H1 (cell line): ENCODE data around the gene SLFN14. TPM values are rescaled to one million over a fixed set of nuclear protein-coding genes. Genes with fewer than 3 reads are reported as not detected.

ENCODE experiments used
- CTCF ChIA-PET: fragments of 300-600 bp; sonication (Branson Sonifier 250); formaldehyde crosslinking; loops from one replicate; lab custom pipeline; 2021; ENCODE audit not compliant: partially characterized antibody; lab: Charles Lee
- POLR2A ChIA-PET: fragments of 300-600 bp; sonication (Branson Sonifier 250); formaldehyde crosslinking; loops from one replicate; lab custom pipeline; 2021; ENCODE audit warnings: inconsistent platforms; ENCODE audit not compliant: partially characterized antibody; lab: Charles Lee
- DNase-seq, 2 experiments: peaks; one replicate each; pipeline versions ENCODE4 v3.0.0 to v3.0.0-alpha.2; 2010 to 2022; ENCODE audit warnings: low spot score in 2 of 2, low read depth in 1 of 2, mixed read lengths in 1 of 2
- FAIRE-seq: peaks from 2 replicates; lab custom pipeline; 2011; peaks lifted over from hg19 to GRCh38; lab: Jason Lieb, UNC
- H2AFZ ChIP-seq: 2 replicates; pipeline ENCODE4 v1.8.1; 2012; ENCODE audit warnings: low read length, inconsistent platforms
- H2AK5ac ChIP-seq: 2 replicates; pipeline ENCODE4 v1.6.1; 2013; ENCODE audit warnings: low read depth, low read length
- H2BK120ac ChIP-seq: replicated peaks from 2 replicates; pipeline ENCODE3; 2013; ENCODE audit warnings: low read depth, low read length, inconsistent platforms
- H2BK12ac ChIP-seq: 2 replicates; pipeline ENCODE4 v1.6.1; 2013; ENCODE audit warnings: low read depth, low read length
- H2BK15ac ChIP-seq: 2 replicates; pipeline ENCODE4 v1.6.1; 2013; ENCODE audit warnings: low read length
- H2BK20ac ChIP-seq: 2 replicates; pipeline ENCODE4 v1.6.1; 2013; ENCODE audit warnings: low read length
- H2BK5ac ChIP-seq: 2 replicates; pipeline ENCODE4 v1.6.1; 2013; ENCODE audit warnings: low read depth, low read length
- H3K14ac ChIP-seq: 2 replicates; pipeline ENCODE4 v1.6.1; 2013; ENCODE audit warnings: inconsistent platforms; ENCODE audit not compliant: insufficient read length
- H3K18ac ChIP-seq: 2 replicates; pipeline ENCODE4 v1.6.1; 2013; ENCODE audit warnings: low read length; ENCODE audit errors: extremely low read depth
- H3K23ac ChIP-seq: 2 replicates; pipeline ENCODE4 v1.6.1; 2013; ENCODE audit warnings: inconsistent platforms; ENCODE audit not compliant: insufficient read length
- H3K23me2 ChIP-seq: 2 replicates; pipeline ENCODE4 v1.6.1; 2013; ENCODE audit warnings: low read depth, low read length
- H3K27ac ChIP-seq: 2 replicates; pipeline ENCODE4 v1.6.1; 2011; ENCODE audit warnings: low read depth, low read length, inconsistent platforms
- H3K27me3 ChIP-seq, 4 experiments: replicated peaks in 1 of 4; 1 replicate in 1 of 4; 2 replicates in 3 of 4; pipeline versions ENCODE4 v1.6.1 to v1.8.1; 2011 to 2013; ENCODE audit warnings: low read length in 3 of 4, mild to moderate bottlenecking in 3 of 4, inconsistent platforms in 2 of 4, mixed read lengths in 2 of 4, moderate library complexity in 1 of 4; ENCODE audit not compliant: control insufficient read depth in 3 of 4, insufficient read depth in 3 of 4; ENCODE audit errors: extremely low read depth in 1 of 4
- H3K36me3 ChIP-seq, 4 experiments: 2 replicates each; pipeline versions ENCODE4 v1.6.1 to v1.8.1; 2011 to 2013; ENCODE audit warnings: mild to moderate bottlenecking in 4 of 4, low read length in 3 of 4, moderate library complexity in 2 of 4, control low read depth in 1 of 4, inconsistent platforms in 1 of 4; ENCODE audit not compliant: insufficient read depth in 4 of 4, control insufficient read depth in 2 of 4
- H3K4ac ChIP-seq: replicated peaks from 2 replicates; pipeline ENCODE3; 2013; ENCODE audit warnings: low read length, low read depth, mixed read lengths, inconsistent platforms; ENCODE audit not compliant: insufficient read length
- H3K4me1 ChIP-seq, 4 experiments: replicated peaks in 1 of 4; 1 replicate in 1 of 4; 2 replicates in 3 of 4; pipeline versions ENCODE4 v1.6.1 to v1.8.1; 2011 to 2013; ENCODE audit warnings: low read length in 3 of 4, inconsistent platforms in 2 of 4, mixed read lengths in 1 of 4; ENCODE audit not compliant: insufficient read depth in 4 of 4, control insufficient read depth in 3 of 4
- H3K4me2 ChIP-seq, 2 experiments: 2 replicates each; pipeline versions ENCODE4 v1.6.1 to v1.8.1; 2011 to 2013; ENCODE audit warnings: low read depth in 2 of 2, low read length in 2 of 2, control low read depth in 1 of 2, inconsistent platforms in 1 of 2, mild to moderate bottlenecking in 1 of 2; ENCODE audit not compliant: insufficient read depth in 1 of 2
- H3K4me3 ChIP-seq, 4 experiments: fragments of 200-600, 300-600 bp in 1 of 4; sonication (generic), shearing (Covaris generic), sonication (Bioruptor Twin) in 1 of 4; 2 replicates each; pipeline versions ENCODE4 v1.5.1 to v1.8.1; 2011 to 2016; ENCODE audit warnings: low read length in 4 of 4, low read depth in 3 of 4, control low read depth in 2 of 4, inconsistent platforms in 2 of 4, mild to moderate bottlenecking in 2 of 4, mixed read lengths in 1 of 4, moderate library complexity in 1 of 4; ENCODE audit not compliant: insufficient read depth in 2 of 4; ENCODE audit errors: extremely low read depth in 1 of 4
- H3K56ac ChIP-seq: replicated peaks from 2 replicates; pipeline ENCODE3; 2013; ENCODE audit warnings: low read depth, mild to moderate bottlenecking, mixed read lengths, low read length, inconsistent platforms; ENCODE audit not compliant: insufficient read length
- H3K79me1 ChIP-seq: 2 replicates; pipeline ENCODE4 v1.6.1; 2013; ENCODE audit warnings: low read depth, low read length, control low read depth
- H3K79me2 ChIP-seq, 2 experiments: 2 replicates each; pipeline versions ENCODE4 v1.6.1 to v1.8.1; 2012 to 2013; ENCODE audit warnings: low read length in 2 of 2, mild to moderate bottlenecking in 2 of 2, inconsistent platforms in 1 of 2; ENCODE audit not compliant: insufficient read depth in 2 of 2, control insufficient read depth in 1 of 2
- H3K9ac ChIP-seq, 4 experiments: replicated peaks in 1 of 4; 1 replicate in 1 of 4; 2 replicates in 3 of 4; pipeline versions ENCODE4 v1.6.1 to v1.8.1; 2011 to 2013; ENCODE audit warnings: low read depth in 3 of 4, low read length in 3 of 4, control low read depth in 2 of 4, mild to moderate bottlenecking in 2 of 4, moderate library complexity in 2 of 4, inconsistent platforms in 1 of 4; ENCODE audit errors: extremely low read depth in 1 of 4
- H3K9me3 ChIP-seq, 2 experiments: 2 replicates each; pipeline versions ENCODE4 v1.6.1 to v1.8.1; 2012 to 2013; ENCODE audit warnings: mild to moderate bottlenecking in 2 of 2, moderate library complexity in 2 of 2, control low read depth in 1 of 2, inconsistent platforms in 1 of 2, low read depth in 1 of 2, low read length in 1 of 2, mixed read lengths in 1 of 2; ENCODE audit not compliant: insufficient read depth in 2 of 2
- H4K20me1 ChIP-seq, 2 experiments: replicated peaks in 1 of 2; 2 replicates each; pipeline versions ENCODE3 to v1.8.1; 2011 to 2013; ENCODE audit warnings: inconsistent platforms in 2 of 2, low read length in 2 of 2, mild to moderate bottlenecking in 1 of 2; ENCODE audit not compliant: insufficient read depth in 2 of 2, control insufficient read depth in 1 of 2
- H4K5ac ChIP-seq: 2 replicates; pipeline ENCODE4 v1.6.1; 2013; ENCODE audit warnings: low read length, low read depth, mixed read lengths, inconsistent platforms; ENCODE audit not compliant: insufficient read length
- H4K8ac ChIP-seq: 2 replicates; pipeline ENCODE4 v1.8.0; 2013; ENCODE audit warnings: mild to moderate bottlenecking, moderate library complexity, low read length, inconsistent platforms; ENCODE audit not compliant: insufficient read depth; ENCODE audit errors: extremely low read depth
- H4K91ac ChIP-seq: replicated peaks from 2 replicates; pipeline ENCODE3; 2013; ENCODE audit warnings: low read length, mixed read lengths, inconsistent platforms; ENCODE audit not compliant: insufficient read length
- CBX5 ChIP-seq: fragments of 300-800, 300-1000 bp; sonication (generic); IDR thresholded peaks from 2 replicates; pipeline ENCODE4 v1.7.1; 2016; ENCODE audit warnings: antibody characterized with exemption, low read length, low read depth
- EGR1 ChIP-seq: IDR thresholded peaks from 2 replicates; pipeline ENCODE4 v1.6.1; 2011; ENCODE audit warnings: low read depth, low read length, borderline replicate concordance
- EZH2 ChIP-seq: fragments of 200-600 bp; sonication (generic); IDR thresholded peaks from 2 replicates; pipeline ENCODE4 v1.7.1; 2012; ENCODE audit warnings: low read depth, mild to moderate bottlenecking, moderate library complexity, low read length, inconsistent platforms; ENCODE audit not compliant: severe bottlenecking
- KDM4A ChIP-seq: IDR thresholded peaks from one replicate; pipeline ENCODE4 v1.7.1; 2012; ENCODE audit warnings: low read depth, mild to moderate bottlenecking, moderate library complexity, low read length, inconsistent platforms; ENCODE audit not compliant: severe bottlenecking
- KDM5A ChIP-seq: fragments of 200-600 bp; IDR thresholded peaks from 2 replicates; pipeline ENCODE4 v1.7.1; 2012; ENCODE audit warnings: mild to moderate bottlenecking, low read length, inconsistent platforms, mixed read lengths
- SUZ12 ChIP-seq: fragments of 200-600 bp; sonication (generic); IDR thresholded peaks from 2 replicates; pipeline ENCODE4 v1.6.1; 2012; ENCODE audit warnings: mild to moderate bottlenecking, inconsistent platforms, low read length, moderate library complexity, mixed read lengths
- WGBS, 2 experiments: shearing (Covaris generic) in 1 of 2; methylation state at CpG; one replicate each; pipeline versions ENCODE4 v1.1.6 to v1.1.7; 2013 to 2015; ENCODE audit warnings: low lambda C conversion rate in 2 of 2, mixed read lengths in 2 of 2, inconsistent platforms in 1 of 2, low coverage in 1 of 2, missing lambda C conversion rate in 1 of 2; ENCODE audit not compliant: insufficient replicate concordance in 2 of 2, insufficient coverage in 1 of 2, insufficient read length in 1 of 2; ENCODE audit errors: extremely low coverage in 1 of 2, missing lambda C conversion rate in 1 of 2; 5-methylcytosine and 5-hydroxymethylcytosine counted together
- polyA plus RNA-seq, 7 experiments: library from polyadenylated mRNA; depleted of rRNA in 3 of 7; stranded (reverse) in 5 of 7; unstranded in 2 of 7; fragments of >200 nt in 5 of 7; fragments of 200-250 nt in 2 of 7; gene quantifications; 1 replicate in 5 of 7; 2 replicates in 1 of 7; 4 replicates in 1 of 7; pipeline versions ENCODE4 v1.2.1 to v1.2.3, GENCODE V29; 2011 to 2013; ENCODE audit warnings: missing spikeins in 2 of 7, mixed read lengths in 2 of 7
- total RNA-seq: library from RNA; stranded (reverse); fragmentation: NEBNext Ultra II Directional; extraction: Animal tissue kit (Norgen Biotek cat#: 25700); gene quantifications from 2 replicates; pipeline ENCODE4 v1.2.1, GENCODE V29; 2021

The SLFN14 gene
- total and polyA plus RNA-seq, 2 of the 8 experiments (the other 6 are each of a cell fraction or from before 2014, with no cell fraction given) = 0.03 TPM; not detected in 1

GRCh38 chr17:35515027-35515426 lies 45.6 kb downstream of the SLFN14 start:
- Histone ChIP-seq H3K79me1 (no peaks in the 10 kb centered on the region), H3K18ac (no peak overlapping the region), H3K9ac (no peak overlapping the region), H4K5ac (no peak overlapping the region), H2AFZ (no peak overlapping the region), H2BK5ac (no peak overlapping the region), H3K23me2 (no peaks in the 10 kb centered on the region), H4K8ac (peak overlapping the region; percentile 14; the same call in 1 of the 2 replicates), H3K4me2 (no peak overlapping the region), H3K23ac (no peak overlapping the region), H3K14ac (no peak overlapping the region), H2BK15ac (no peak overlapping the region), H2AK5ac (no peak overlapping the region), H3K79me2 (no peaks in the 10 kb centered on the region), H3K56ac (no peak overlapping the region), H4K91ac (no peak overlapping the region), H3K4ac (no peak overlapping the region), H4K20me1 (no peaks in the 10 kb centered on the region), H3K9me3 (no peaks in the 10 kb centered on the region), H3K36me3 (no peaks in the 10 kb centered on the region), H3K4me3 (no peak overlapping the region), H3K27me3 (0 out of 7 replicates have a peak, but pooled peaks cover 0 to 2% (median 0%) of the 10 kb centered on the region in 4 experiments), H2BK12ac (no peak overlapping the region), H3K4me1 (no peaks in the 10 kb centered on the region), H2BK20ac (no peak overlapping the region), H2BK120ac (no peak overlapping the region), H3K27ac (no peak overlapping the region)
- DNase-seq (no peak), FAIRE-seq (no peak)
- ChIA-PET POLR2A (no interaction called here), CTCF (interaction anchor here (1.1 to 1.2 kb wide), 2 partner anchors 23 to 203 kb away, joined by 4 read pairs; no protein-coding TSS in a partner anchor)
- WGBS, 2 experiments = 81% methylated on average over 21 of the region's 21 CpGs; no CpG with 5 or more reads in 1 of the 2 experiments
- TF ChIP-seq CBX5 = no peak
- no peak for TF ChIP-seq EZH2
- no peak for TF ChIP-seq KDM5A
- TF ChIP-seq EGR1 = no peak
- no peak for TF ChIP-seq SUZ12
- no peak for TF ChIP-seq KDM4A
